OCI-LY7 (cell line): Measurements from ENCODE around the gene OTUD5. TPM values are rescaled to one million over a fixed set of nuclear protein-coding genes. Genes with fewer than 3 reads are reported as not detected.

ENCODE experiments used
- BruUV-seq: library from RNA; stranded (reverse); fragments of 400-500 nt; replicated peaks from 2 replicates; lab custom pipeline; 2021; lab: Mats Ljungman, UMichigan
- CTCF ChIA-PET: fragments of 300-600 bp; sonication (Branson Sonifier 250); formaldehyde crosslinking; loops from one replicate; lab custom pipeline; 2022; ENCODE audit warnings: antibody characterized with exemption; ENCODE audit not compliant: unreplicated experiment; lab: Charles Lee
- POLR2A ChIA-PET: fragments of 300-600 bp; sonication (Branson Sonifier 250); formaldehyde crosslinking; loops from one replicate; lab custom pipeline; 2022; ENCODE audit warnings: antibody characterized with exemption; lab: Charles Lee
- DNase-seq: peaks from one replicate; pipeline ENCODE4 v3.0.0-alpha.2; 2015; ENCODE audit warnings: low spot score
- H2AFZ ChIP-seq: fragments of 200-600 bp; sonication (generic), shearing (Covaris generic); 2 replicates; pipeline ENCODE4 v1.6.1; 2014; ENCODE audit warnings: mild to moderate bottlenecking, antibody characterized with exemption, low read length, moderate library complexity
- H3K27ac ChIP-seq: fragments of 200-600 bp; sonication (generic); 2 replicates; pipeline ENCODE4 v1.5.1; 2014; ENCODE audit warnings: mixed run types, low read depth, mild to moderate bottlenecking, moderate library complexity, low read length, inconsistent platforms; ENCODE audit not compliant: poor library complexity, severe bottlenecking
- H3K36me3 ChIP-seq: fragments of 200-600 bp; sonication (generic); 2 replicates; pipeline ENCODE4 v1.6.1; 2014; ENCODE audit warnings: mild to moderate bottlenecking, antibody characterized with exemption, low read length, moderate library complexity, mixed read lengths; ENCODE audit not compliant: insufficient read depth
- H3K4me1 ChIP-seq: fragments of 200-600 bp; sonication (generic); 2 replicates; pipeline ENCODE4 v1.5.1; 2014; ENCODE audit warnings: mild to moderate bottlenecking, low read length; ENCODE audit not compliant: insufficient read depth, poor library complexity, severe bottlenecking
- H3K4me2 ChIP-seq: fragments of 200-600 bp; sonication (generic); 2 replicates; pipeline ENCODE4 v1.6.1; 2014; ENCODE audit warnings: mild to moderate bottlenecking, low read length
- H3K4me3 ChIP-seq: fragments of 200-600 bp; sonication (generic); 2 replicates; pipeline ENCODE4 v1.5.1; 2014; ENCODE audit warnings: mild to moderate bottlenecking, low read depth, low read length; ENCODE audit not compliant: poor library complexity, severe bottlenecking
- H3K79me2 ChIP-seq: fragments of 200-600 bp; sonication (generic); 2 replicates; pipeline ENCODE4 v1.6.1; 2016; ENCODE audit warnings: low read depth, mild to moderate bottlenecking, low read length, moderate library complexity, mixed read lengths; ENCODE audit not compliant: insufficient read depth
- H3K9me2 ChIP-seq: fragments of 200-600 bp; sonication (generic); 2 replicates; pipeline ENCODE4 v1.6.1; 2016; ENCODE audit warnings: mild to moderate bottlenecking, low read length, mixed read lengths; ENCODE audit not compliant: insufficient read depth
- H3K9me3 ChIP-seq: fragments of 200-600 bp; sonication (generic); 2 replicates; pipeline ENCODE4 v1.6.1; 2014; ENCODE audit warnings: mild to moderate bottlenecking, mixed run types, low read length, mixed read lengths
- H4K20me1 ChIP-seq: fragments of 200-600 bp; sonication (generic); 2 replicates; pipeline ENCODE4 v1.6.1; 2014; ENCODE audit warnings: mild to moderate bottlenecking, antibody characterized with exemption, low read length, moderate library complexity, mixed read lengths; ENCODE audit not compliant: insufficient read depth
- EZH2phosphoT487 ChIP-seq: fragments of 200-600 bp; sonication (generic); IDR thresholded peaks from 2 replicates; pipeline ENCODE4 v1.6.1; 2018; ENCODE audit warnings: low read depth, borderline replicate concordance, mild to moderate bottlenecking, mixed run types, antibody characterized with exemption, low read length, moderate library complexity, mixed read lengths
- intact Hi-C: fragments of 100-400 bp; cut with micrococcal nuclease; formaldehyde crosslinking; loops from one replicate; pipeline ENCODE4 v1.10.0; 2022; ENCODE audit not compliant: unreplicated experiment
- total RNA-seq, 2 experiments: library from RNA; depleted of rRNA in 1 of 2; stranded (reverse); fragments of >200 nt in 1 of 2; shearing (Covaris generic) in 1 of 2; gene quantifications; 2 replicates each; pipeline ENCODE4 v1.2.3, GENCODE V29; 2014 to 2022
- TF ChIP-seq, protein P1 (sequence below): fragments of 200-600 bp; sonication (generic); conservative IDR thresholded peaks from 2 replicates; pipeline ENCODE4 v1.5.1; 2014; ENCODE audit warnings: mild to moderate bottlenecking, antibody characterized with exemption, low read length, moderate library complexity, mixed read lengths

OTUD5 gene
- total RNA-seq, 2 experiments from 2014 or later, result 38.5 to 55.7 TPM

DNA sequence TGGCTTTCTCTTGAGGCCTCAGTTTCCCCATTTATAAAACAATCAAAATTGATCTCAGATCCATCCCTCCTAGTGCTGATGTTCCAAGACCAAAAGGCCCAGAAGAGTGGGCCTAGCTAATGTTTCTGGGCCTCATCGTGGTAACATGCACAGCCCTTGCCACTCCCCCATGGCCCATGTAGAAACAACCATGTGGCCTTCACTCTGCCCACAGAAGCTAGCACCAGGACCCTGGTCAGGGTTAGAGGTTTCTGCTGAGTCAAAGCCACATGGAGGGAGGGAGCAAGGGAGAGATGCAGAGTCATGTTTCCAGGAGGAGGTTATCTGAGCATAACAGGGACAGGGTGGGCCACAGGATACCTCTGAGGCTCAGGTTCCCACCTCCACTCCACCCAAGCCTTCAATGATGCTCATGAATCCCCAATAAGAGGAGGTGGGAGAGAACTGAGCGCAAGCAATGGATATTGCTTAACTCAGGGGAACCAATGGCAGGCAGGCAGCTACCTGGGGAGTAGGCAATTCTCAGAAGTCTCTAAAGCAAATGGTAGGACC, 16.9 kb downstream of the OTUD5 start:
- H3K9me2 ChIP-seq, result no peaks in the 10 kb centered on the region
- no peak overlapping the region for H2AFZ ChIP-seq
- H4K20me1 ChIP-seq, result no peaks in the 10 kb centered on the region
- peaks cover 42% of the 10 kb centered on the region; the same call in 1 of the 2 replicates for H3K79me2 ChIP-seq
- H3K27ac ChIP-seq, result peak overlapping the region; percentile 100
- ChIA-PET POLR2A (interaction anchor here (0.7 to 1.4 kb wide), 3 partner anchors 13 to 286 kb away, joined by 3 to 5 read pairs (median 4); no protein-coding TSS in a partner anchor), CTCF (no interaction called here)
- H3K9me3 ChIP-seq, result no peaks in the 10 kb centered on the region
- TF ChIP-seq, protein P1, sequence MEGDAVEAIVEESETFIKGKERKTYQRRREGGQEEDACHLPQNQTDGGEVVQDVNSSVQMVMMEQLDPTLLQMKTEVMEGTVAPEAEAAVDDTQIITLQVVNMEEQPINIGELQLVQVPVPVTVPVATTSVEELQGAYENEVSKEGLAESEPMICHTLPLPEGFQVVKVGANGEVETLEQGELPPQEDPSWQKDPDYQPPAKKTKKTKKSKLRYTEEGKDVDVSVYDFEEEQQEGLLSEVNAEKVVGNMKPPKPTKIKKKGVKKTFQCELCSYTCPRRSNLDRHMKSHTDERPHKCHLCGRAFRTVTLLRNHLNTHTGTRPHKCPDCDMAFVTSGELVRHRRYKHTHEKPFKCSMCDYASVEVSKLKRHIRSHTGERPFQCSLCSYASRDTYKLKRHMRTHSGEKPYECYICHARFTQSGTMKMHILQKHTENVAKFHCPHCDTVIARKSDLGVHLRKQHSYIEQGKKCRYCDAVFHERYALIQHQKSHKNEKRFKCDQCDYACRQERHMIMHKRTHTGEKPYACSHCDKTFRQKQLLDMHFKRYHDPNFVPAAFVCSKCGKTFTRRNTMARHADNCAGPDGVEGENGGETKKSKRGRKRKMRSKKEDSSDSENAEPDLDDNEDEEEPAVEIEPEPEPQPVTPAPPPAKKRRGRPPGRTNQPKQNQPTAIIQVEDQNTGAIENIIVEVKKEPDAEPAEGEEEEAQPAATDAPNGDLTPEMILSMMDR, result no peak
- BruUV-seq, result no TSS peak
- DNase-seq, result no peak
- peak overlapping the region; percentile 60 for H3K4me3 ChIP-seq
- intact Hi-C loops, result no loop called here
- H3K36me3 ChIP-seq, result peaks cover 49% of the 10 kb centered on the region
- H3K4me1 ChIP-seq, result peaks cover 88% of the 10 kb centered on the region
- peak overlapping the region; percentile 88 for H3K4me2 ChIP-seq

DNA sequence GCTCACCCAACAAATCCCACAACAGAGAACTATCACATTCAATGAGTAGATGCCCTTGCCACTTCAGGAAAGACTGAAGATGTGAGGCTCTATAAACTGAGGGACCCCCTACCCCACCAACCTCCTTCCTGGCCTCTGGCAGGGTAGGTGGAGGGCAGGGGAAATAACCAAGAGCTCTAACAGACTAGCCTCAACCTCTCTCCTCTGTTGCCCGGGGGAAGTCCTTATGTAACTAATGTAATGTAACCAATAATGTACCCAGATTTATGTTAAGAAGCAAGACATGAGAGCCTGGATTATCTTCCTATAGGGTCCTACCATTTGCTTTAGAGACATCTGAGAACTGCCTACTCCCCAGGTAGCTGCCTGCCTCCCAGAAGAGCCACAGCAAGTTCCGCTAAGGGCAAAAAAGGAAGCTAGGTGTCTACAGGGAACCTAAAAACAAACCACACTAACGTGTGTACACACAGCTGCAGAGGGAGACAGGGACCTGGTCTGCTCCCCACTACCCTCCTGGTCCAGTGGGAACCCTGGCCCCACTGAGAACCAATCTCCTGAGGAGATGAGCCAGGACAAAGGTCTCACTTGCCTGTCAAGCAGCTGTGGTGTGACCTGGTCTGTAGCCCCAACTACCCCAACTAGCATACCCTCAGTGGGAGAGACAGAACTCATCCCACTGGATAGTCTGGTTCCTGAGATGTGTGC, 17.7 kb downstream of the OTUD5 start:
- Histone ChIP-seq H3K9me2 (no peaks in the 10 kb centered on the region), H3K4me1 (peaks cover 94% of the 10 kb centered on the region), H3K4me2 (peak overlapping the region; percentile 88), H3K9me3 (no peaks in the 10 kb centered on the region), H2AFZ (no peak overlapping the region), H3K27ac (peak overlapping the region; percentile 100), H3K4me3 (peak overlapping the region; percentile 60), H3K79me2 (peaks cover 42% of the 10 kb centered on the region; the same call in 1 of the 2 replicates), H4K20me1 (no peaks in the 10 kb centered on the region), H3K36me3 (peaks cover 57% of the 10 kb centered on the region)
- CTCF ChIA-PET, result interaction anchor here (0.7 to 1.1 kb wide), 2 partner anchors 12 to 163 kb away, joined by 3 read pairs; no protein-coding TSS in a partner anchor
- TF ChIP-seq, protein P1, result no peak
- no peak for TF ChIP-seq EZH2phosphoT487
- POLR2A ChIA-PET, result interaction anchor here (1.0 to 1.4 kb wide), 3 partner anchors 12 to 26 kb away, joined by 3 to 8 read pairs (median 5); no protein-coding TSS in a partner anchor
- intact Hi-C loops, result loop anchor here (2.0 to 5.0 kb wide), 3 partner anchors 17 to 262 kb away; partner anchors contain the start of genes OTUD5, PQBP1 and TIMM17B
- DNase-seq, result peak; percentile 74
- no TSS peak for BruUV-seq
